ENCODE measurements around the gene FAM222B. TPM values are rescaled to one million over a fixed set of nuclear protein-coding genes. Genes with fewer than 3 reads are reported as not detected.
A peak's percentile ranks its signal among the peaks of the same experiment; 100 is the strongest.

The FAM222B gene
- total RNA-seq, 6 donors from 2014 or later, result 16.8 to 23.1 (median 20.1) TPM

DNA sequence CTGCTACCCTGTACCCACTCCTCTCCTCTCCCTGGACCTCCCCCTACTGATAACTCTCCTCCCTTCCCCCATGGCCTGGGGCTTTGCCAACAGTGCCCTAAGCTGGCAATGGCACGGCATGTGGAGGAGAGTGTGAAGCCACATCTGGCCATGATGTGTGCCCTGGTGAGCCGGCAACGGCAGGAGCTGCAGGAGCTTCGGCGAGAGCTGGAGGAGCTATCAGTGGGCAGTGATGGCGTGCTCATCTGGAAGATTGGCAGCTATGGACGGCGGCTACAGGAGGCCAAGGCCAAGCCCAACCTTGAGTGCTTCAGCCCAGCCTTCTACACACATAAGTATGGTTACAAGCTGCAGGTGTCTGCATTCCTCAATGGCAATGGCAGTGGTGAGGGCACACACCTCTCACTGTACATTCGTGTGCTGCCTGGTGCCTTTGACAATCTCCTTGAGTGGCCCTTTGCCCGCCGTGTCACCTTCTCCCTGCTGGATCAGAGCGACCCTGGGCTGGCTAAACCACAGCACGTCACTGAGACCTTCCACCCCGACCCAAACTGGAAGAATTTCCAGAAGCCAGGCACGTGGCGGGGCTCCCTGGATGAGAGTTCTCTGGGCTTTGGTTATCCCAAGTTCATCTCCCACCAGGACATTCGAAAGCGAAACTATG is 93.6 kb downstream of the FAM222B start:
- peak in 1 of 2 donors; percentile 17 for ATAC-seq (ENCODE audit: low FRiP score in 2 of 2)
- WGBS, 2 donors, result 66 to 67% methylated on average over 15 to 18 of the region's 18 CpGs

DNA sequence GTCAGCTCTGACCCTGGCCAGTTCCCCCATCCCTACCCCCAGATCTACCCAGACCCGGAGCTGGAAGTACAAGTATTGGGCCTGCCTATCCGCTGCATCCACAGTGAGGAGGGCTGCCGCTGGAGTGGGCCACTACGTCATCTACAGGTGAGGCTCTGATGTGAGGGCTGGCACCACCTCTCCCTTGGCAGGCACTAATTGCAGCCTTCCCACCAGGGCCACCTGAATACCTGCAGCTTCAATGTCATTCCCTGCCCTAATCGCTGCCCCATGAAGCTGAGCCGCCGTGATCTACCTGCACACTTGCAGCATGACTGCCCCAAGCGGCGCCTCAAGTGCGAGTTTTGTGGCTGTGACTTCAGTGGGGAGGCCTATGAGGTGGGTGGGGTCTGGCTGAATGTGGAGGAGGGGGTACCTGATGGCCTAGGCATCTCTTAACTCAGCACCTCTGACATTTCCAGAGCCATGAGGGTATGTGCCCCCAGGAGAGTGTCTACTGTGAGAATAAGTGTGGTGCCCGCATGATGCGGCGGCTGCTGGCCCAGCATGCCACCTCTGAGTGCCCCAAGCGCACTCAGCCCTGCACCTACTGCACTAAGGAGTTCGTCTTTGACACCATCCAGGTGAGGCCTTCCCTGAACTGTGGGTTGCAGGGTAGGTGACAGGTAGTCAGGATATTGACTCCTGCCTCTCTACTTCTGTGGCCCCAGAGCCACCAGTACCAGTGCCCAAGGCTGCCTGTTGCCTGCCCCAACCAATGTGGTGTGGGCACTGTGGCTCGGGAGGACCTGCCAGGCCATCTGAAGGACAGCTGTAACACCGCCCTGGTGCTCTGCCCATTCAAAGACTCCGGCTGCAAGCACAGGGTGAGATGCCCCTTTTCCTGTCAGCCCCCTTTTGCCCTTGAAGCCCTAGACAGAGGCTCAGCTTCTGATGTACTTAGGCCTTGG is 94.5 kb downstream of the FAM222B start:
- no peaks in the 10 kb centered on the region for H3K9me3 ChIP-seq
- H3K4me3 ChIP-seq, result no peak overlapping the region
- DNase-seq (peak in 1 of 2 donors; percentile 62), ATAC-seq (ENCODE audit: low FRiP score in 2 of 2) (no peak)
- peak overlapping the region; percentile 92 to 98 (median 96) for H3K27ac ChIP-seq
- WGBS, 2 donors, result 69 to 75% methylated on average over 10 to 15 of the region's 18 CpGs
- peaks cover 52 to 76% (median 64%) of the 10 kb centered on the region in 4 donors for H3K4me1 ChIP-seq
- no peak for TF ChIP-seq POLR2A (IDR thresholded peaks at IDR 0.05)
- no peaks in the 10 kb centered on the region for H3K27me3 ChIP-seq
- peaks cover 0 to 32% (median 21%) of the 10 kb centered on the region in 4 donors for H3K36me3 ChIP-seq

More for the DNA sequence above, 93.6 kb downstream of the FAM222B start:
- Histone ChIP-seq H3K4me1 (peaks cover 48 to 69% (median 59%) of the 10 kb centered on the region in 4 donors), H3K4me3 (no peak overlapping the region), H3K27ac (peak overlapping the region; percentile 48 to 97 (median 94)), H3K9me3 (no peaks in the 10 kb centered on the region), H3K27me3 (no peaks in the 10 kb centered on the region), H3K36me3 (peaks cover 0 to 32% (median 21%) of the 10 kb centered on the region in 4 donors)
- peak in 1 of 2 donors; percentile 52 for DNase-seq
- no peak for TF ChIP-seq POLR2AphosphoS5 (IDR thresholded peaks at IDR 0.05)
- TF ChIP-seq EP300 (IDR thresholded peaks at IDR 0.05), result no peak
- TF ChIP-seq, protein P1, sequence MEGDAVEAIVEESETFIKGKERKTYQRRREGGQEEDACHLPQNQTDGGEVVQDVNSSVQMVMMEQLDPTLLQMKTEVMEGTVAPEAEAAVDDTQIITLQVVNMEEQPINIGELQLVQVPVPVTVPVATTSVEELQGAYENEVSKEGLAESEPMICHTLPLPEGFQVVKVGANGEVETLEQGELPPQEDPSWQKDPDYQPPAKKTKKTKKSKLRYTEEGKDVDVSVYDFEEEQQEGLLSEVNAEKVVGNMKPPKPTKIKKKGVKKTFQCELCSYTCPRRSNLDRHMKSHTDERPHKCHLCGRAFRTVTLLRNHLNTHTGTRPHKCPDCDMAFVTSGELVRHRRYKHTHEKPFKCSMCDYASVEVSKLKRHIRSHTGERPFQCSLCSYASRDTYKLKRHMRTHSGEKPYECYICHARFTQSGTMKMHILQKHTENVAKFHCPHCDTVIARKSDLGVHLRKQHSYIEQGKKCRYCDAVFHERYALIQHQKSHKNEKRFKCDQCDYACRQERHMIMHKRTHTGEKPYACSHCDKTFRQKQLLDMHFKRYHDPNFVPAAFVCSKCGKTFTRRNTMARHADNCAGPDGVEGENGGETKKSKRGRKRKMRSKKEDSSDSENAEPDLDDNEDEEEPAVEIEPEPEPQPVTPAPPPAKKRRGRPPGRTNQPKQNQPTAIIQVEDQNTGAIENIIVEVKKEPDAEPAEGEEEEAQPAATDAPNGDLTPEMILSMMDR (IDR thresholded peaks at IDR 0.05), result no peak
- no peak for TF ChIP-seq POLR2A (IDR thresholded peaks at IDR 0.05)

DNA sequence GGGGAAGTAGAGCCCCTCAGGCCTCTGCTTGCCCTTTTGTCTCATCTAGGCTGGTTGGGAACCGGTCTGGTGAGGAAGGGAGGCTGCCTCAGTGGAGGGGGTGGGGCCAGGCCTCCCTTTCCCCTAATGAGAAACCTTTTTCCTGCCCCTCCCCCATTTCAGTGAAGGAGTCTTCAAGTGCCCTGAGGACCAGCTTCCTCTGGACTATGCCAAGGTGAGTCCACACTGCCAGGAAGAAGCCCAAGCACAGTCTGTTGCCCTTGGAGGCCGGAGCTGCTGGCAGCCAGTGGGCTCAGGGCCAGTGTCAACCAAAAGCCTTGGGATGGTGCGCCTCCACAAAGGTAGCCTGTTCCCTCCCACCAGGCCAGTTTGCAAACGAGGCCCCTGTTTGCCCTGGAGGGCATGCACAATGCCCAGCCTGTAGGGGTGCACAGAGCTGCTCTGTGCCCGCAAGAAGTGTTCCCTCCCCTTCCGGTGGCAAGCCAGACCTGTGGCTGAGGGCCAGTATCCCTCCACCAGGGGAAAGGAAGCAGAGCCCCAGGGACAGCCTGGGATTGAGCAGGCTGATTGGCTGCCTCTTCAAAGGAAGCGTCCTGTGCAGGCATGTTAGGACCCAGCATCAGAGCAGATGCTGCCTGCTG is 95.4 kb downstream of the FAM222B start:
- 25 to 32% methylated on average over 2 to 5 of the region's 7 CpGs for WGBS, 2 donors
- Histone ChIP-seq H3K4me3 (peak overlapping the region in 2 of 4 donors; percentile 15 to 89), H3K9me3 (no peaks in the 10 kb centered on the region), H3K4me1 (peaks cover 54 to 85% (median 71%) of the 10 kb centered on the region in 4 donors), H3K36me3 (peaks cover 0 to 32% (median 21%) of the 10 kb centered on the region in 4 donors), H3K27ac (peak overlapping the region; percentile 92 to 98 (median 96)), H3K27me3 (no peaks in the 10 kb centered on the region)
- TF ChIP-seq POLR2A (IDR thresholded peaks at IDR 0.05) (peak in 1 of 4 donors; percentile 41), POLR2AphosphoS5 (IDR thresholded peaks at IDR 0.05) (peak; percentile 47 to 72), EP300 (IDR thresholded peaks at IDR 0.05) (peak in 1 of 4 donors; percentile 52)
- TF ChIP-seq, protein P1 (IDR thresholded peaks at IDR 0.05), result peak in 2 of 6 experiments; percentile 17 to 27
- DNase-seq, result peak; percentile 75 to 91
- ATAC-seq (ENCODE audit: low FRiP score in 2 of 2), result peak in 1 of 2 donors; percentile 69

DNA sequence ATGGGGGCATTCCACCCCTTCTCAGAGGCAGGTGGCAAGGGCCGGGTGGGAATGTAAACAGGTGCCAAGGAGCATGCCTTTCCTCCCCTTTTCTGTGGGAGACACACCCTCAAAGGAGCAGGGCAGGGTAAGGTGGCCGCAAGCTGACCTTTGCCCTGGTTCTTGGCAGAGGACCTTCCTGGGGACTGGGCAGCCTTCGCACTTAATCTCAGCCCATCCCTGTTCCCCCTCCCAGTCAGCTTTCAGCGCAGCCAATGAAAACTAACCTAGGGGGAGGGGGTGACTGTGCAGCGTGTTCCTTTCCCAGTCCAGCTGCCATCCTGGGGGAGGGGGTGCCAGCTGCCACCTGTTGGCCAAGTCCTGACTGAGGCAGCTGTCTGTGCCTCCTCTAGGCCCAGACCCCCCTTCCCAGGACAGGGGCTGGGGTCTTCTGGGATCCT is 96.0 kb downstream of the FAM222B start:
- TF ChIP-seq, protein P1 (IDR thresholded peaks at IDR 0.05), result no peak
- TF ChIP-seq POLR2A (IDR thresholded peaks at IDR 0.05) (no peak), POLR2AphosphoS5 (IDR thresholded peaks at IDR 0.05) (peak in 1 of 2 donors; percentile 5), EP300 (IDR thresholded peaks at IDR 0.05) (no peak)
- ATAC-seq (ENCODE audit: low FRiP score in 2 of 2), result peak in 1 of 2 donors; percentile 69

More for the DNA sequence above, 96.0 kb downstream of the FAM222B start:
- H3K4me1 ChIP-seq, result peaks cover 54 to 90% (median 74%) of the 10 kb centered on the region in 4 donors
- H3K27me3 ChIP-seq, result no peaks in the 10 kb centered on the region
- peak; percentile 33 to 90 for DNase-seq
- peak overlapping the region in 2 of 4 donors; percentile 89 to 91 for H3K4me3 ChIP-seq
- 35% methylated on average over 5 of the region's 5 CpGs; no CpG with 5 or more reads in 1 of the 2 donors for WGBS, 2 donors
- peaks cover 0 to 32% (median 21%) of the 10 kb centered on the region in 4 donors for H3K36me3 ChIP-seq
- no peaks in the 10 kb centered on the region for H3K9me3 ChIP-seq
- peak overlapping the region; percentile 92 to 98 (median 96) for H3K27ac ChIP-seq

Data from upper lobe of left lung (tissue), 6 donors.